Measurements from ENCODE around the gene KCNJ1.

KCNJ1 gene

GRCh38 chr11:128871168-128871610, 4.1 kb upstream of the KCNJ1 start:
- DNase-seq (ENCODE audit: low read depth), result no peak
- TF ChIP-seq, protein P1, sequence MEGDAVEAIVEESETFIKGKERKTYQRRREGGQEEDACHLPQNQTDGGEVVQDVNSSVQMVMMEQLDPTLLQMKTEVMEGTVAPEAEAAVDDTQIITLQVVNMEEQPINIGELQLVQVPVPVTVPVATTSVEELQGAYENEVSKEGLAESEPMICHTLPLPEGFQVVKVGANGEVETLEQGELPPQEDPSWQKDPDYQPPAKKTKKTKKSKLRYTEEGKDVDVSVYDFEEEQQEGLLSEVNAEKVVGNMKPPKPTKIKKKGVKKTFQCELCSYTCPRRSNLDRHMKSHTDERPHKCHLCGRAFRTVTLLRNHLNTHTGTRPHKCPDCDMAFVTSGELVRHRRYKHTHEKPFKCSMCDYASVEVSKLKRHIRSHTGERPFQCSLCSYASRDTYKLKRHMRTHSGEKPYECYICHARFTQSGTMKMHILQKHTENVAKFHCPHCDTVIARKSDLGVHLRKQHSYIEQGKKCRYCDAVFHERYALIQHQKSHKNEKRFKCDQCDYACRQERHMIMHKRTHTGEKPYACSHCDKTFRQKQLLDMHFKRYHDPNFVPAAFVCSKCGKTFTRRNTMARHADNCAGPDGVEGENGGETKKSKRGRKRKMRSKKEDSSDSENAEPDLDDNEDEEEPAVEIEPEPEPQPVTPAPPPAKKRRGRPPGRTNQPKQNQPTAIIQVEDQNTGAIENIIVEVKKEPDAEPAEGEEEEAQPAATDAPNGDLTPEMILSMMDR (conservative IDR thresholded peaks at IDR 0.05; ENCODE audit: low read depth, low read length), result no peak
- no peak overlapping the region for H3K4me3 ChIP-seq (ENCODE audit: low read length)

DNA sequence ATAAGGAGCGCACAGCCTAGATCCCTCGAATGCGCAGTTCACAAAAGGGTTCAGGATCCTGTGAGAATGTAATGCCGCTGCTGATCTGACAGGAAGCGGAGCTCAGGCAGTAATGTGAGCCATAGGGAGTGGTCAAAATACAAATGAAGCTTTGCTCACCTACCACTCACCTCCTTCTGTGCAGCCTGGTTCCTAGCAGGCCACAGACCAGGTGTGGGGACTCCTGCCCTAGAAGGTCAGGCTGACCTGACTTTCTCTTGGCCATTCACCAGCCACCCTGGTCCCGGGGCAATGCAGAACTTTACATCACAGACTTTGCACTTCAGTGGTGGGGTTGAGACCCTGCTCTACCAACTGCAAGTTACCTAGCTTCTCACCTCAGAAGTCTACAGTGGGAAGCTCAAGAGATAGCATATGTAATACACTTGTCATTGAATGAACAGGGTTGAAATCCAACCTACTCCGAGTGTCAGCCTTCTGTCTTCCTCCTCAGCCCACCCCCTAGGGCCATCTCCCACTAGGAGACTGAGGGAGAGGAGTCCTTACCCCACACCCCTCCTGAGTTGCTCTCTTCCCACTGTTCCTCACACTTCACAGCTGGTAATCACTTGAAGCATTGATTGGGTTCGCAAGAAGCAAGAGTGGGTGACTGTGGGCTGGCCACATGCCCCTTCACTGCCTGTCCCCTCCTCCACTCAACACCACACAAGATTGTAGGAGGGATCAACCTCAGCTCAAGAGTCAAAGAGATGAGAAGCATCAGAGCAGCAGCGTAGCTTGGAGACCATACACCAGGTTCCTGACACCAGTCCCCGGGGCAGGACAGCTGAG, 2.0 kb upstream of the KCNJ1 start:
- no peak for DNase-seq (ENCODE audit: low read depth)
- no peak overlapping the region for H3K4me3 ChIP-seq (ENCODE audit: low read length)
- TF ChIP-seq, protein P1 (conservative IDR thresholded peaks at IDR 0.05; ENCODE audit: low read depth, low read length), result no peak

DNA sequence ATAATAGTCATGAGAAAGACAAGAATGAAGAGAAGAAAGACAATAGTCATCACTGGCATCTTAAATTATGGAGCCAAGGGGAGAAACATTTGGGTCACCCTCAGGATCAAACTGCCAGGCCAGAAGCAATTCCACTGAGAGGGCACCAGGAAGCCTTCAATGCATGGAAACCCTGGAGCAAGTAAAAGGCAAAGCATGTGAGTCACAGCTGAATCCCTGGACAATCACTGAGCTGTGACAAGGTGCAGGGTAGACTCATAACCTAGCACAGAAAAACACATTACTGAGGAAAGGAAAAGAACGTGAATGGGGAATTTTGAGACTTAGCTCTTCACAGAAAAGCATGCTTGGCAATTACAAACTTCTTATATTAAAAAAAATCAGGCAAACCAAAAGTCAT, 1.6 kb downstream of the KCNJ1 start:
- H3K4me3 ChIP-seq (ENCODE audit: low read length), result no peak overlapping the region
- DNase-seq (ENCODE audit: low read depth), result no peak

GRCh38 chr11:128862908-128863660, 4.0 kb downstream of the KCNJ1 start:
- TF ChIP-seq, protein P1 (conservative IDR thresholded peaks at IDR 0.05; ENCODE audit: low read depth, low read length), result no peak
- DNase-seq (ENCODE audit: low read depth), result no peak
- no peak overlapping the region for H3K4me3 ChIP-seq (ENCODE audit: low read length)

More for the DNA sequence above, 1.6 kb downstream of the KCNJ1 start:
- TF ChIP-seq, protein P1 (conservative IDR thresholded peaks at IDR 0.05; ENCODE audit: low read depth, low read length), result no peak

- TF ChIP-seq, protein P1 (conservative IDR thresholded peaks at IDR 0.05; ENCODE audit: low read depth, low read length), result no peak
- no peak for DNase-seq (ENCODE audit: low read depth)
These were observed 4.7 kb downstream of the KCNJ1 start for GRCh38 chr11:128862406-128862805.

GRCh38 chr11:128860571-128861361, 6.3 kb downstream of the KCNJ1 start:
- H3K4me3 ChIP-seq (ENCODE audit: low read length), result no peak overlapping the region
- TF ChIP-seq, protein P1 (conservative IDR thresholded peaks at IDR 0.05; ENCODE audit: low read depth, low read length), result no peak
- no peak for DNase-seq (ENCODE audit: low read depth)

More at GRCh38 chr11:128862406-128862805, 4.7 kb downstream of the KCNJ1 start:
- no peak overlapping the region for H3K4me3 ChIP-seq (ENCODE audit: low read length)

Data from retinal pigment epithelial cell (primary cell).